Gastroesophageal sphincter (tissue), 4 donors: ENCODE results near the gene LENG1. TPM values are rescaled to one million over a fixed set of nuclear protein-coding genes. Genes with fewer than 3 reads are reported as not detected.

Experiments
- ATAC-seq: fragments of 150-250 bp; one replicate; pipeline ENCODE4 v1.9.1; 2016; ENCODE audit warnings: mild to moderate bottlenecking, moderate library complexity
- H3K27ac ChIP-seq, 4 donors: fragments of 200-600 bp; sonication (generic) in 3 of 4; 1 replicate in 3 of 4; 2 replicates in 1 of 4; pipeline ENCODE4 v1.5.1; 2016 to 2019
- H3K27me3 ChIP-seq: fragments of 200-600 bp; sonication (generic); one replicate; pipeline ENCODE4 v1.5.1; 2019
- H3K36me3 ChIP-seq, 2 donors: fragments of 200-600 bp; sonication (generic); one replicate each; pipeline ENCODE4 v1.5.1; 2019; ENCODE audit warnings: control low read depth in 1 of 2
- H3K4me1 ChIP-seq, 3 donors: fragments of 200-600 bp; sonication (generic); 1 replicate in 2 of 3; 2 replicates in 1 of 3; pipeline ENCODE4 v1.5.1; 2016 to 2019; ENCODE audit warnings: control low read depth in 2 of 3
- H3K4me3 ChIP-seq, 2 donors: fragments of 200-600 bp; sonication (generic); one replicate each; pipeline ENCODE4 v1.5.1; 2019; ENCODE audit warnings: mild to moderate bottlenecking in 1 of 2, moderate library complexity in 1 of 2
- H3K9me3 ChIP-seq, 3 donors: fragments of 200-600 bp; sonication (generic); one replicate each; pipeline ENCODE4 v1.5.1; 2017 to 2019; ENCODE audit warnings: control low read depth in 2 of 3
- CTCF ChIP-seq, 4 experiments: fragments of 200-600 bp in 2 of 4; fragments of 450-650 bp in 2 of 4; sonication (generic) in 1 of 4; IDR thresholded peaks; one replicate each; pipeline ENCODE4 v1.5.1; 2017 to 2019; ENCODE audit warnings: antibody characterized with exemption in 4 of 4, mild to moderate bottlenecking in 2 of 4, moderate library complexity in 2 of 4
- EP300 ChIP-seq: sonication (generic); formaldehyde crosslinking; IDR thresholded peaks from one replicate; pipeline ENCODE4 v1.6.1; 2017; ENCODE audit warnings: antibody characterized with exemption, mild to moderate bottlenecking
- POLR2A ChIP-seq, 2 donors: fragments of 450-650 bp; IDR thresholded peaks; one replicate each; pipeline ENCODE4 v1.6.1; 2017; ENCODE audit warnings: antibody characterized with exemption in 2 of 2, mild to moderate bottlenecking in 2 of 2, moderate library complexity in 1 of 2
- POLR2AphosphoS5 ChIP-seq: sonication (generic); formaldehyde crosslinking; IDR thresholded peaks from one replicate; pipeline ENCODE4 v1.6.1; 2017; ENCODE audit warnings: antibody characterized with exemption
- WGBS, 2 donors: methylation state at CpG; one replicate each; pipeline ENCODE4 v1.1.5; 2018; ENCODE audit warnings: low coverage in 1 of 2; 5-methylcytosine and 5-hydroxymethylcytosine counted together
- total RNA-seq, 4 donors: library from RNA; depleted of rRNA; stranded (reverse); fragments of >200 nt; gene quantifications; one replicate each; pipeline ENCODE4 v1.1.0, GENCODE V29; 2016

The LENG1 gene
- total RNA-seq, 4 donors from 2014 or later, result 8.2 to 12.8 (median 11.1) TPM

- no peak overlapping the region for H3K4me3 ChIP-seq
- H3K4me1 ChIP-seq, result peaks cover 0 to 14% (median 2%) of the 10 kb centered on the region in 3 donors
- H3K27me3 ChIP-seq, result no peaks in the 10 kb centered on the region
- ATAC-seq, result no peak
- 67 to 73% methylated on average over 3 to 6 of the region's 7 CpGs for WGBS, 2 donors
- H3K9me3 ChIP-seq, result no peaks in the 10 kb centered on the region
- no peak for TF ChIP-seq POLR2AphosphoS5
- no peak for TF ChIP-seq CTCF (IDR thresholded peaks at IDR 0.05)
- TF ChIP-seq EP300, result no peak
- no peak for TF ChIP-seq POLR2A (IDR thresholded peaks at IDR 0.05)
- H3K27ac ChIP-seq, result no peak overlapping the region
- H3K36me3 ChIP-seq, result peaks cover 0 to 78% of the 10 kb centered on the region in 2 donors
These were observed 51.0 kb downstream of the LENG1 start for GRCh38 chr19:54108496-54108895.

- Histone ChIP-seq H3K36me3 (peaks cover 0 to 74% of the 10 kb centered on the region in 2 donors), H3K27me3 (no peaks in the 10 kb centered on the region), H3K4me1 (peaks cover 0 to 18% (median 4%) of the 10 kb centered on the region in 3 donors), H3K27ac (no peak overlapping the region), H3K9me3 (no peaks in the 10 kb centered on the region), H3K4me3 (no peak overlapping the region)
- 69 to 75% methylated on average over 7 to 9 of the region's 21 CpGs for WGBS, 2 donors
- no peak for ATAC-seq
- TF ChIP-seq POLR2AphosphoS5 (no peak), POLR2A (IDR thresholded peaks at IDR 0.05) (no peak), EP300 (no peak), CTCF (IDR thresholded peaks at IDR 0.05) (no peak)
These were observed 51.5 kb downstream of the LENG1 start for GRCh38 chr19:54107876-54108490.

- Histone ChIP-seq H3K27me3 (no peaks in the 10 kb centered on the region), H3K36me3 (peaks cover 0 to 66% of the 10 kb centered on the region in 2 donors), H3K9me3 (no peaks in the 10 kb centered on the region), H3K4me1 (peaks cover 0 to 25% (median 8%) of the 10 kb centered on the region in 3 donors), H3K27ac (no peak overlapping the region), H3K4me3 (no peak overlapping the region)
- 59 to 83% methylated on average over 3 of the region's 15 CpGs for WGBS, 2 donors
- no peak for TF ChIP-seq CTCF (IDR thresholded peaks at IDR 0.05)
- TF ChIP-seq POLR2AphosphoS5, result no peak
- TF ChIP-seq POLR2A (IDR thresholded peaks at IDR 0.05), result no peak
- TF ChIP-seq EP300, result no peak
- no peak for ATAC-seq
These were observed 52.8 kb downstream of the LENG1 start for GRCh38 chr19:54106716-54107115.

- no peak overlapping the region for H3K27ac ChIP-seq
- H3K4me3 ChIP-seq, result no peak overlapping the region
- 87 to 93% methylated on average over 5 of the region's 10 CpGs for WGBS, 2 donors
- no peak for ATAC-seq
- H3K36me3 ChIP-seq, result peaks cover 0 to 57% of the 10 kb centered on the region in 2 donors
- H3K4me1 ChIP-seq, result peaks cover 0 to 25% (median 8%) of the 10 kb centered on the region in 3 donors
- H3K27me3 ChIP-seq, result no peaks in the 10 kb centered on the region
- H3K9me3 ChIP-seq, result no peaks in the 10 kb centered on the region
- TF ChIP-seq POLR2AphosphoS5 (no peak), CTCF (IDR thresholded peaks at IDR 0.05) (no peak), EP300 (no peak), POLR2A (IDR thresholded peaks at IDR 0.05) (no peak)
These were observed 53.7 kb downstream of the LENG1 start for GRCh38 chr19:54105796-54106195.

Other genes starting within 250 kb of the LENG1 start
- under 1 TPM in 2 of 4 donors, not detected in 2; 0.04 to 0.16 TPM for gene CACNG8, start 196.8 kb downstream of the LENG1 start, total RNA-seq
- not detected for gene CACNG6, start 168.1 kb downstream of the LENG1 start, total RNA-seq
- not detected for gene VSTM1, start 95.8 kb downstream of the LENG1 start, total RNA-seq
- not detected for gene TARM1, start 78.4 kb downstream of the LENG1 start, total RNA-seq
- gene OSCAR, start 58.9 kb downstream of the LENG1 start, total RNA-seq, result 1 to 10 TPM in 3 of 4 donors, not detected in 1; 1.2 to 2.4 (median 2.1) TPM
- gene NDUFA3, start 56.9 kb downstream of the LENG1 start, total RNA-seq, result 10 to 100 TPM; 14.2 to 37.7 (median 21.5) TPM
- gene TFPT, start 44.1 kb downstream of the LENG1 start, total RNA-seq, result 10 to 100 TPM; 12.5 to 20.9 (median 15.2) TPM
- gene PRPF31, start 44.0 kb downstream of the LENG1 start, total RNA-seq, result 10 to 100 TPM; 51.6 to 67.1 (median 53.8) TPM
- gene CNOT3, start 22.0 kb downstream of the LENG1 start, total RNA-seq, result 10 to 100 TPM; 14.7 to 32.4 (median 23.1) TPM
- 1 to 10 TPM in 1 of 4 donors, under 1 TPM in 2, not detected in 1; 0.16 to 3.1 (median 0.31) TPM for gene TMC4, start 13.4 kb upstream of the LENG1 start, total RNA-seq
- 10 to 100 TPM; 28.4 to 64.3 (median 36.5) TPM for gene MBOAT7, start 29.9 kb upstream of the LENG1 start, total RNA-seq
- gene TSEN34, start 31.6 kb upstream of the LENG1 start, total RNA-seq, result 10 to 100 TPM; 57.4 to 73.2 (median 69.8) TPM
- 1,000 to 10,000 TPM; 1,142 to 2,786 (median 1,584) TPM for gene RPS9, start 41.1 kb upstream of the LENG1 start, total RNA-seq
- gene LILRB3, start 63.3 kb upstream of the LENG1 start, total RNA-seq, result 10 to 100 TPM in 3 of 4 donors, 1 to 10 TPM in 1; 6.8 to 29.9 (median 21.3) TPM
- 1 to 10 TPM in 3 of 4 donors, under 1 TPM in 1; 0.31 to 4.2 (median 2.2) TPM for gene LILRA6, start 83.1 kb upstream of the LENG1 start, total RNA-seq
- 10 to 100 TPM; 12.5 to 17.5 (median 15.1) TPM for gene LILRB5, start 97.6 kb upstream of the LENG1 start, total RNA-seq
- gene LILRB2, start 121.4 kb upstream of the LENG1 start, total RNA-seq, result 1 to 10 TPM in 3 of 4 donors, under 1 TPM in 1; 0.93 to 5.0 (median 1.9) TPM
- gene LILRA5, start 153.4 kb upstream of the LENG1 start, total RNA-seq, result 1 to 10 TPM in 3 of 4 donors, not detected in 1; 2.7 to 8.6 (median 2.8) TPM
- not detected for gene LILRA4, start 179.4 kb upstream of the LENG1 start, total RNA-seq
- gene LAIR1, start 205.2 kb upstream of the LENG1 start, total RNA-seq, result 10 to 100 TPM in 2 of 4 donors, 1 to 10 TPM in 2; 4.8 to 22.5 (median 8.3) TPM